T-cell (primary cell): ENCODE data around the gene APPBP2. TPM values are rescaled to one million over a fixed set of nuclear protein-coding genes. Genes with fewer than 3 reads are reported as not detected.
"Not testable (repeated sequence)": the region's sequence is repeated elsewhere in the genome, so short reads cannot be mapped to it uniquely, and the experiment has no call there.

ENCODE experiments used
- ATAC-seq, 4 experiments: fragments of 200-7000 bp in 3 of 4; fragments of 150-1000 bp in 1 of 4; cut with Tn5 transposase; replicated peaks in 1 of 4; 1 replicate in 3 of 4; 2 replicates in 1 of 4; pipeline ENCODE4 v1.10.0; 2021; ENCODE audit warnings: moderate library complexity in 3 of 4, mild to moderate bottlenecking in 2 of 4, moderate number of reproducible peaks in 1 of 4
- CTCF ChIA-PET, 2 donors: fragments of 300-600 bp; sonication (Branson Sonifier 250); formaldehyde crosslinking; loops; one replicate each; lab custom pipeline; 2022; ENCODE audit warnings: antibody characterized with exemption in 2 of 2; lab: Charles Lee
- POLR2A ChIA-PET, 2 donors: fragments of 300-600 bp; sonication (Branson Sonifier 250); formaldehyde crosslinking; loops; one replicate each; lab custom pipeline; 2022; ENCODE audit warnings: antibody characterized with exemption in 2 of 2; lab: Charles Lee
- DNase-seq, 35 experiments: peaks; one replicate each; pipeline versions ENCODE4 v3.0.0 to v3.0.0-alpha.2; 2013 to 2023
- H3K27ac ChIP-seq: one replicate; pipeline ENCODE4 v1.5.1; 2013; ENCODE audit warnings: low read length
- H3K27me3 ChIP-seq, 2 experiments: replicated peaks in 1 of 2; 1 replicate in 1 of 2; 2 replicates in 1 of 2; pipeline versions ENCODE4 v1.6.1 to v1.7.0; 2013; ENCODE audit warnings: low read length in 1 of 2, mixed read lengths in 1 of 2; ENCODE audit not compliant: control insufficient read depth in 2 of 2, insufficient read depth in 2 of 2; ENCODE audit errors: extremely low read depth in 1 of 2
- H3K36me3 ChIP-seq, 2 donors: 1 replicate in 1 of 2; 2 replicates in 1 of 2; pipeline versions ENCODE4 v1.6.1 to v1.7.0; 2013; ENCODE audit warnings: low read length in 1 of 2; ENCODE audit not compliant: control insufficient read depth in 2 of 2, insufficient read depth in 1 of 2; ENCODE audit errors: extremely low read depth in 1 of 2
- H3K4me1 ChIP-seq, 2 experiments: 1 replicate in 1 of 2; 2 replicates in 1 of 2; pipeline versions ENCODE4 v1.6.1 to v1.7.0; 2013; ENCODE audit warnings: low read length in 2 of 2, mixed read lengths in 1 of 2; ENCODE audit not compliant: insufficient read depth in 2 of 2, control insufficient read depth in 1 of 2; ENCODE audit errors: extremely low read depth in 1 of 2
- H3K4me3 ChIP-seq, 2 donors: 1 replicate in 1 of 2; 2 replicates in 1 of 2; pipeline versions ENCODE4 v1.5.1 to v1.7.0; 2013; ENCODE audit warnings: mild to moderate bottlenecking in 2 of 2, low read length in 1 of 2, moderate library complexity in 1 of 2; ENCODE audit not compliant: control insufficient read depth in 1 of 2; ENCODE audit errors: extremely low read depth in 1 of 2
- H3K9me3 ChIP-seq: 2 replicates; pipeline ENCODE4 v1.7.0; 2013
- H3K27ac Mint-ChIP-seq, 2 donors: one replicate each; pipeline ENCODE4 v1.8.0; 2020 to 2021; ENCODE audit warnings: mild to moderate bottlenecking in 2 of 2, mixed read lengths in 2 of 2
- H3K27me3 Mint-ChIP-seq, 2 donors: one replicate each; pipeline ENCODE4 v1.8.0; 2021 to 2022; ENCODE audit warnings: mixed read lengths in 2 of 2
- H3K36me3 Mint-ChIP-seq: one replicate; pipeline ENCODE4 v1.8.0; 2021; ENCODE audit warnings: mixed read lengths
- H3K4me1 Mint-ChIP-seq, 3 donors: one replicate each; pipeline ENCODE4 v1.8.0; 2020 to 2022; ENCODE audit warnings: mixed read lengths in 3 of 3, mild to moderate bottlenecking in 1 of 3
- H3K4me3 Mint-ChIP-seq, 3 donors: one replicate each; pipeline ENCODE4 v1.8.0; 2020 to 2022; ENCODE audit warnings: mild to moderate bottlenecking in 3 of 3, mixed read lengths in 3 of 3, moderate library complexity in 3 of 3
- H3K9me3 Mint-ChIP-seq, 3 donors: one replicate each; pipeline ENCODE4 v1.8.0; 2020 to 2022; ENCODE audit warnings: mixed read lengths in 3 of 3
- WGBS: methylation state at CpG from one replicate; pipeline ENCODE4 v1.1.5; 2013; ENCODE audit warnings: missing lambda C conversion rate; ENCODE audit not compliant: insufficient coverage; 5-methylcytosine and 5-hydroxymethylcytosine counted together
- total RNA-seq, 35 experiments: library from RNA in 6 of 35; stranded (reverse) in 6 of 35; fragments of 120-200 nt in 1 of 35; gene quantifications; one replicate each; pipeline versions ENCODE4 v1.2.1 to v1.2.4 and lab custom pipeline; 2013 to 2026

Gene APPBP2
- total RNA-seq, 5 donors from 2014 or later (not counting 1 experiment from before 2014, with no cell fraction given) = 32.2 to 42.0 (median 36.6) TPM

GRCh38 chr17:60552255-60552654 lies 26.2 kb upstream of the APPBP2 start:
- H3K27me3 Mint-ChIP-seq, POLR2A ChIA-PET, H3K4me1 ChIP-seq, H3K4me3 ChIP-seq, H3K27me3 ChIP-seq, H3K4me1 Mint-ChIP-seq, CTCF ChIA-PET, H3K27ac Mint-ChIP-seq, H3K4me3 Mint-ChIP-seq, H3K9me3 Mint-ChIP-seq, H3K27ac ChIP-seq, H3K36me3 Mint-ChIP-seq, DNase-seq, H3K9me3 ChIP-seq, ATAC-seq, H3K36me3 ChIP-seq: not testable (repeated sequence)
- WGBS = 94% methylated on average over 3 of the region's 13 CpGs

GRCh38 chr17:60548990-60549389 lies 22.9 kb upstream of the APPBP2 start:
- CTCF ChIA-PET = interaction anchor here in 1 of 2 donors (0.6 kb wide), 1 partner anchor 9 kb away, joined by 3 read pairs; no protein-coding TSS in a partner anchor
- no peaks in the 10 kb centered on the region for H3K36me3 ChIP-seq
- no peaks in the 10 kb centered on the region for H3K4me1 ChIP-seq
- no peaks in the 10 kb centered on the region for H3K4me1 Mint-ChIP-seq
- no peak overlapping the region for H3K4me3 ChIP-seq
- H3K9me3 ChIP-seq = no peaks in the 10 kb centered on the region
- no CpG with 5 or more reads among the region's 3 CpGs for WGBS
- no peaks in the 10 kb centered on the region for H3K36me3 Mint-ChIP-seq
- no peaks in the 10 kb centered on the region for H3K9me3 Mint-ChIP-seq
- no peak overlapping the region for H3K4me3 Mint-ChIP-seq
- no peak for ATAC-seq
- H3K27ac Mint-ChIP-seq = no peak overlapping the region
- POLR2A ChIA-PET = no interaction called here
- H3K27me3 ChIP-seq = no peaks in the 10 kb centered on the region
- DNase-seq = no peak
- no peak overlapping the region for H3K27ac ChIP-seq
- H3K27me3 Mint-ChIP-seq = no peaks in the 10 kb centered on the region

GRCh38 chr17:60545465-60546191 lies 19.6 kb upstream of the APPBP2 start:
- WGBS = 100% methylated on average over 2 of the region's 9 CpGs
- Mint-ChIP-seq H3K27ac (no peak overlapping the region), H3K4me1 (no peaks in the 10 kb centered on the region), H3K4me3 (no peak overlapping the region), H3K9me3 (no peaks in the 10 kb centered on the region), H3K27me3 (no peaks in the 10 kb centered on the region), H3K36me3 (no peaks in the 10 kb centered on the region)
- no peak for ATAC-seq
- Histone ChIP-seq H3K27ac (no peak overlapping the region), H3K27me3 (no peaks in the 10 kb centered on the region), H3K9me3 (no peaks in the 10 kb centered on the region), H3K4me1 (no peaks in the 10 kb centered on the region), H3K4me3 (no peak overlapping the region), H3K36me3 (no peaks in the 10 kb centered on the region)
- ChIA-PET POLR2A (no interaction called here), CTCF (interaction anchor here in 1 of 2 donors (1.0 kb wide), 1 partner anchor 143 kb away, joined by 3 read pairs; no protein-coding TSS in a partner anchor)
- DNase-seq = no peak

- no peaks in the 10 kb centered on the region for H3K9me3 ChIP-seq
These were observed 16.0 kb upstream of the APPBP2 start for GRCh38 chr17:60542071-60542470.

GRCh38 chr17:60540460-60540859 lies 14.4 kb upstream of the APPBP2 start:
- WGBS = no CpG with 5 or more reads among the region's 1 CpG
- H3K4me1 Mint-ChIP-seq = no peaks in the 10 kb centered on the region
- no peak overlapping the region for H3K27ac ChIP-seq
- H3K36me3 ChIP-seq = no peaks in the 10 kb centered on the region
- H3K4me3 Mint-ChIP-seq = no peak overlapping the region
- no peaks in the 10 kb centered on the region for H3K9me3 Mint-ChIP-seq
- peaks cover 0 to 2% of the 10 kb centered on the region in 2 experiments for H3K27me3 ChIP-seq
- no peaks in the 10 kb centered on the region for H3K9me3 ChIP-seq
- H3K4me3 ChIP-seq = no peak overlapping the region
- ChIA-PET POLR2A (no interaction called here), CTCF (no interaction called here)
- no peak for DNase-seq
- H3K36me3 Mint-ChIP-seq = no peaks in the 10 kb centered on the region
- H3K27ac Mint-ChIP-seq = no peak overlapping the region
- no peaks in the 10 kb centered on the region for H3K27me3 Mint-ChIP-seq
- ATAC-seq = no peak
- no peaks in the 10 kb centered on the region for H3K4me1 ChIP-seq

More at GRCh38 chr17:60542071-60542470, 16.0 kb upstream of the APPBP2 start:
- no peak overlapping the region for H3K4me3 Mint-ChIP-seq
- no peak overlapping the region for H3K27ac Mint-ChIP-seq
- no peaks in the 10 kb centered on the region for H3K27me3 Mint-ChIP-seq
- H3K4me1 Mint-ChIP-seq = no peaks in the 10 kb centered on the region
- WGBS = no CpG with 5 or more reads among the region's 4 CpGs
- no peak for DNase-seq
- H3K36me3 Mint-ChIP-seq = no peaks in the 10 kb centered on the region
- no peak overlapping the region for H3K27ac ChIP-seq
- H3K9me3 Mint-ChIP-seq = no peaks in the 10 kb centered on the region
- ChIA-PET POLR2A (no interaction called here), CTCF (no interaction called here)
- H3K4me1 ChIP-seq = no peaks in the 10 kb centered on the region
- no peak overlapping the region for H3K4me3 ChIP-seq
- ATAC-seq = no peak
- no peaks in the 10 kb centered on the region for H3K27me3 ChIP-seq
- no peaks in the 10 kb centered on the region for H3K36me3 ChIP-seq

- Mint-ChIP-seq H3K9me3 (no peaks in the 10 kb centered on the region), H3K27ac (no peak overlapping the region), H3K27me3 (no peaks in the 10 kb centered on the region), H3K4me1 (no peaks in the 10 kb centered on the region), H3K4me3 (no peak overlapping the region), H3K36me3 (no peaks in the 10 kb centered on the region)
- no peaks in the 10 kb centered on the region for H3K36me3 ChIP-seq
- H3K4me3 ChIP-seq = no peak overlapping the region
- ATAC-seq = no peak
- peaks cover 0 to 2% of the 10 kb centered on the region in 2 experiments for H3K27me3 ChIP-seq
- no peaks in the 10 kb centered on the region for H3K4me1 ChIP-seq
- no peaks in the 10 kb centered on the region for H3K9me3 ChIP-seq
- DNase-seq = no peak
- H3K27ac ChIP-seq = no peak overlapping the region
- ChIA-PET CTCF (interaction anchor here in 1 of 2 donors (0.7 kb wide), 1 partner anchor 85 kb away, joined by 3 read pairs; no protein-coding TSS in a partner anchor), POLR2A (no interaction called here)
- WGBS = no CpG with 5 or more reads among the region's 2 CpGs
These were observed 13.8 kb upstream of the APPBP2 start for GRCh38 chr17:60539807-60540206.
